DOHH2 (cell line): ENCODE results near the gene SLC10A4.

Experiments used
- H3F3A ChIP-seq: fragments of 200-600 bp; sonication (generic), shearing (Covaris generic); 2 replicates; pipeline ENCODE4 v1.6.0; 2016; ENCODE audit warnings: antibody characterized with exemption, mild to moderate bottlenecking; ENCODE audit not compliant: control insufficient read depth, insufficient read depth
- H3K27ac ChIP-seq: fragments of 200-600 bp; sonication (generic); 2 replicates; pipeline ENCODE4 v1.5.1; 2014; ENCODE audit warnings: low read depth, mild to moderate bottlenecking, low read length, moderate library complexity
- H3K27me3 ChIP-seq: fragments of 200-600 bp; sonication (generic); 2 replicates; pipeline ENCODE4 v1.6.1; 2014; ENCODE audit warnings: mild to moderate bottlenecking, low read length, mixed read lengths; ENCODE audit not compliant: control insufficient read depth
- H3K36me3 ChIP-seq: fragments of 200-600 bp; sonication (generic); 2 replicates; pipeline ENCODE4 v1.6.1; 2014; ENCODE audit warnings: mild to moderate bottlenecking, low read length, moderate library complexity, mixed read lengths; ENCODE audit not compliant: control insufficient read depth
- H3K4me1 ChIP-seq: fragments of 200-600 bp; sonication (generic); 2 replicates; pipeline ENCODE4 v1.6.1; 2014; ENCODE audit warnings: mild to moderate bottlenecking, low read length, mixed read lengths; ENCODE audit not compliant: control insufficient read depth
- H3K4me2 ChIP-seq: fragments of 200-600 bp; sonication (generic); 2 replicates; pipeline ENCODE4 v1.6.0; 2014; ENCODE audit warnings: mild to moderate bottlenecking, low read length, moderate library complexity
- H3K4me3 ChIP-seq: fragments of 200-600 bp; sonication (generic); 2 replicates; pipeline ENCODE4 v1.5.1; 2014; ENCODE audit warnings: mild to moderate bottlenecking, low read length, mixed read lengths
- H3K79me2 ChIP-seq: fragments of 200-600 bp; sonication (generic); 2 replicates; pipeline ENCODE4 v1.6.1; 2014; ENCODE audit warnings: mild to moderate bottlenecking, low read length, mixed read lengths; ENCODE audit not compliant: control insufficient read depth
- H3K9me2 ChIP-seq: fragments of 200-600 bp; sonication (generic); replicated peaks from 2 replicates; pipeline ENCODE4 v1.6.1; 2014; ENCODE audit warnings: mild to moderate bottlenecking, low read length, mixed read lengths; ENCODE audit not compliant: control insufficient read depth
- H3K9me3 ChIP-seq: fragments of 200-600 bp; sonication (generic); 2 replicates; pipeline ENCODE4 v1.6.1; 2014; ENCODE audit warnings: antibody characterized with exemption, low read length, mixed read lengths; ENCODE audit not compliant: control insufficient read depth, insufficient read depth
- H4K20me1 ChIP-seq: fragments of 200-600 bp; sonication (generic); 2 replicates; pipeline ENCODE4 v1.6.0; 2014; ENCODE audit warnings: low read depth, mild to moderate bottlenecking, antibody characterized with exemption, low read length, moderate library complexity; ENCODE audit not compliant: control insufficient read depth, insufficient read depth
- CTCF ChIP-seq: fragments of 200-600 bp; sonication (generic); IDR thresholded peaks from one replicate; pipeline ENCODE4 v1.5.1; 2014; ENCODE audit warnings: antibody characterized with exemption, mild to moderate bottlenecking, low read depth, low read length; ENCODE audit not compliant: poor library complexity, severe bottlenecking
- EZH2phosphoT487 ChIP-seq: fragments of 200-600 bp; sonication (generic); IDR thresholded peaks from 2 replicates; pipeline ENCODE4 v1.6.1; 2017; ENCODE audit warnings: borderline replicate concordance, mild to moderate bottlenecking, antibody characterized with exemption, low read length, moderate library complexity, mixed read lengths

Gene SLC10A4

GRCh38 chr4:48467442-48467841 lies 15.7 kb upstream of the SLC10A4 start:
- H3K4me1 ChIP-seq: peaks cover 9% of the 10 kb centered on the region
- no peaks in the 10 kb centered on the region for H3K9me3 ChIP-seq
- no peaks in the 10 kb centered on the region for H3K36me3 ChIP-seq
- TF ChIP-seq CTCF: no peak
- TF ChIP-seq EZH2phosphoT487: no peak
- peak overlapping the region; percentile 24; the same call in 1 of the 2 replicates for H3K4me2 ChIP-seq
- H3K27me3 ChIP-seq: no peaks in the 10 kb centered on the region
- H3F3A ChIP-seq: no peaks in the 10 kb centered on the region
- H3K9me2 ChIP-seq: no peaks in the 10 kb centered on the region
- H4K20me1 ChIP-seq: no peaks in the 10 kb centered on the region
- H3K79me2 ChIP-seq: no peaks in the 10 kb centered on the region
- H3K27ac ChIP-seq: no peak overlapping the region
- H3K4me3 ChIP-seq: no peak overlapping the region

GRCh38 chr4:48467891-48468290 lies 15.3 kb upstream of the SLC10A4 start:
- Histone ChIP-seq H3F3A (no peaks in the 10 kb centered on the region), H3K4me1 (peaks cover 9% of the 10 kb centered on the region), H3K4me2 (peak overlapping the region; percentile 24; the same call in 1 of the 2 replicates), H3K9me2 (0 out of 2 replicates have a peak, but pooled peaks cover under 1% of the 10 kb centered on the region), H4K20me1 (no peaks in the 10 kb centered on the region), H3K4me3 (no peak overlapping the region), H3K79me2 (no peaks in the 10 kb centered on the region), H3K36me3 (no peaks in the 10 kb centered on the region), H3K9me3 (no peaks in the 10 kb centered on the region), H3K27ac (no peak overlapping the region), H3K27me3 (no peaks in the 10 kb centered on the region)
- no peak for TF ChIP-seq EZH2phosphoT487
- TF ChIP-seq CTCF: no peak

GRCh38 chr4:48470137-48470536 lies 13.0 kb upstream of the SLC10A4 start:
- Histone ChIP-seq H3K4me3 (no peak overlapping the region), H3K27me3 (no peaks in the 10 kb centered on the region), H3F3A (no peaks in the 10 kb centered on the region), H3K36me3 (no peaks in the 10 kb centered on the region), H3K27ac (no peak overlapping the region), H3K4me1 (peaks cover 9% of the 10 kb centered on the region), H4K20me1 (no peaks in the 10 kb centered on the region), H3K9me3 (no peaks in the 10 kb centered on the region), H3K4me2 (no peak overlapping the region), H3K9me2 (0 out of 2 replicates have a peak, but pooled peaks cover 2% of the 10 kb centered on the region), H3K79me2 (no peaks in the 10 kb centered on the region)
- TF ChIP-seq CTCF: no peak
- TF ChIP-seq EZH2phosphoT487: no peak

GRCh38 chr4:48470570-48470969 lies 12.6 kb upstream of the SLC10A4 start:
- Histone ChIP-seq H3K27ac (no peak overlapping the region), H3K4me2 (no peak overlapping the region), H4K20me1 (no peaks in the 10 kb centered on the region), H3K9me3 (no peaks in the 10 kb centered on the region), H3K4me1 (peaks cover 9% of the 10 kb centered on the region), H3K36me3 (no peaks in the 10 kb centered on the region), H3K4me3 (no peak overlapping the region), H3K79me2 (no peaks in the 10 kb centered on the region), H3F3A (no peaks in the 10 kb centered on the region), H3K9me2 (0 out of 2 replicates have a peak, but pooled peaks cover 2% of the 10 kb centered on the region), H3K27me3 (no peaks in the 10 kb centered on the region)
- TF ChIP-seq CTCF (no peak), EZH2phosphoT487 (no peak)
